Measurements from ENCODE around the gene DLEC1.
"Not testable (repeated sequence)": the region's sequence is repeated elsewhere in the genome, so short reads cannot be mapped to it uniquely, and the experiment has no call there.

DLEC1 gene

GRCh38 chr3:38085311-38085942, 46.4 kb downstream of the DLEC1 start:
- TF ChIP-seq POLR2A (IDR thresholded peaks at IDR 0.05; ENCODE audit: low read depth, low read length) (no peak), TAF1 (IDR thresholded peaks at IDR 0.05; ENCODE audit: borderline replicate concordance, low read depth, low read length) (no peak), POLR2AphosphoS5 (IDR thresholded peaks at IDR 0.05; ENCODE audit: low read depth, low read length) (no peak)
- DNase-seq (ENCODE audit: insufficient read length) (no peak), FAIRE-seq (no peak)

- FAIRE-seq (no peak), DNase-seq (ENCODE audit: insufficient read length) (no peak)
- TF ChIP-seq TAF1 (IDR thresholded peaks at IDR 0.05; ENCODE audit: borderline replicate concordance, low read depth, low read length): no peak
- TF ChIP-seq POLR2AphosphoS5 (IDR thresholded peaks at IDR 0.05; ENCODE audit: low read depth, low read length): no peak
- TF ChIP-seq POLR2A (IDR thresholded peaks at IDR 0.05; ENCODE audit: low read depth, low read length): no peak
Observed at GRCh38 chr3:38085943-38086324, 46.9 kb downstream of the DLEC1 start.

DNA sequence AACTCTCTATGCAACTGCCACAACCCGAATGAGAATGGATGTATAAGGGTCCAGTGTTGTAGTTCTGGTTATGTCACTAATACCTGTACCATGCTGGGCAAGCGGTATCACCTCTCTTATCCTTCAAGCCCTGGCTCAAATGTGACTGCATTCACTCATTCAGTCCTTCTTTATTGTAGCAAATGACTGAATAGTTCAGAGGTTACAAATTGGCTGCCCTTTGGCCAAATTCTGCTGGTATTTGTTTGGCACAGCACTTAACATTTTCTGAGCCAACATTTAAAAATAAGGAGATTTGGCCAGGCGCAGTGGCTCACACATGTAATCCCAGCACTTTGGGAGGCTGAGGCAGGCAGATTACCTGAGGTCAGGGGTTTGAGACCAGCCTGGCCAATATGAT, 47.5 kb downstream of the DLEC1 start:
- TF ChIP-seq POLR2A (IDR thresholded peaks at IDR 0.05; ENCODE audit: low read depth, low read length): no peak
- no peak for TF ChIP-seq POLR2AphosphoS5 (IDR thresholded peaks at IDR 0.05; ENCODE audit: low read depth, low read length)
- no peak for TF ChIP-seq TAF1 (IDR thresholded peaks at IDR 0.05; ENCODE audit: borderline replicate concordance, low read depth, low read length)
- no peak for DNase-seq (ENCODE audit: insufficient read length)
- no peak for FAIRE-seq

- not testable (repeated sequence) for DNase-seq (ENCODE audit: insufficient read length); FAIRE-seq
Observed at GRCh38 chr3:38087278-38087677, 48.3 kb downstream of the DLEC1 start.

- FAIRE-seq: no peak
- TF ChIP-seq POLR2A (IDR thresholded peaks at IDR 0.05; ENCODE audit: low read depth, low read length): no peak
- no peak for TF ChIP-seq TAF1 (IDR thresholded peaks at IDR 0.05; ENCODE audit: borderline replicate concordance, low read depth, low read length)
- no peak for TF ChIP-seq POLR2AphosphoS5 (IDR thresholded peaks at IDR 0.05; ENCODE audit: low read depth, low read length)
Observed at GRCh38 chr3:38088126-38089078, 49.4 kb downstream of the DLEC1 start.

DNA sequence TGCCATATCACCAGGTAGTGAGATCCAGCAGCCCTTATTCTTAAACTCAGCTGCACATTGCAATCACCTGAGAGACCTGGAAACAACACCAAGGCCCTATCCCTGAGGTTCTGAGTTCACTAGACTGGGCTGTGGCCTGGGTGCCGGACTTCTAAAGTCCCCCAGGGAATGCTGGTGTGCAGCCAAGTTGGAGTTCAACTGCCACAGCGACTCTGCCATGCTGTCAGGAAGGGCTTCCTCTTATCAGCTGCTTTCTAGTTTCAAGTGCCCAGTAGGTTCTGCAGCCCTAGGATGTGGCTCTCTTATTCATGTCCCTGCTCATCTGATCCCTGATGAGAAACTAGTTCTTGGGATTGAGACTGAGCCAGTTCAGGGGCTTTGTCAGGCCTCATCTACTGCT, 50.2 kb downstream of the DLEC1 start:
- TF ChIP-seq TAF1 (IDR thresholded peaks at IDR 0.05; ENCODE audit: borderline replicate concordance, low read depth, low read length) (no peak), POLR2AphosphoS5 (IDR thresholded peaks at IDR 0.05; ENCODE audit: low read depth, low read length) (no peak), POLR2A (IDR thresholded peaks at IDR 0.05; ENCODE audit: low read depth, low read length) (no peak)
- DNase-seq (ENCODE audit: insufficient read length) (no peak), FAIRE-seq (no peak)

More at GRCh38 chr3:38088126-38089078, 49.4 kb downstream of the DLEC1 start:
- DNase-seq (ENCODE audit: insufficient read length): no peak

DNA sequence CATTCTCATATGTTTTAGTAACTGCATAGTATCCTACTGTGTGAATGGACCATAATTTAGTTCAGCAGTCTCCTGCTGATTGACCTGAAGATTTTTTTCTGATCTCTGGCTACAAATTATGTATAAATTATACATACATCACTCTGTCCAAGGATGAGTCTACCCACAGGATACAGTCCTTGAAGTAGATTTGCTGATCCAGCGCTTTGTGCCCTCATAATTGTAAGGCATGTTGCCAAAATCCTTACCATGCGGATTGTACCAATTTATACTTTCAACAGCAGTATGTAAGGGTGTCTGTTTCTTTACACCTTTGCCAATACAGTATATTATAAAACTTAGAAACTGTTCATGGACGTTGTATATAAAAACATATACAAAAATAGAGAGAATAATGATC, 51.4 kb downstream of the DLEC1 start:
- no peak for FAIRE-seq
- TF ChIP-seq POLR2AphosphoS5 (IDR thresholded peaks at IDR 0.05; ENCODE audit: low read depth, low read length) (no peak), POLR2A (IDR thresholded peaks at IDR 0.05; ENCODE audit: low read depth, low read length) (no peak), TAF1 (IDR thresholded peaks at IDR 0.05; ENCODE audit: borderline replicate concordance, low read depth, low read length) (no peak)

DNA sequence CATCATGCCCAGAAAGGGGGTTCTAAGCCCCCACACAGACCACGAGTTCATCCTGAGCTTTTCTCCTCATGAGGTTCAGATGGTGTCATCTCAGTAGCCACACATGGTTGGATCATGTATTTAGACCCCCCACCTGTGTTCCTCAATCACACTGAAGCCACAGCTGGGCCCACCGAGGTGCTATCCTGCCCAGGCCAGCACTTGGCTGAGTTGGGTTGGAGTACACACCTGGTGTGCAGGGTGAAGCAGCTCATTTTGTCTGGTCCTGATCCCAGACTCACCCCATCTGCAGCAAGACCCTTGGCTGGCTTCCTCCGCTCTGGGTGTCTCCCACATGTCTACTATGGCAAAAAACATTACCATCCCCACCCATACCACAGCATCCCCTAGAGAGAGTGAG, 56.0 kb downstream of the DLEC1 start:
- no peak for DNase-seq (ENCODE audit: insufficient read length)
- FAIRE-seq: no peak
- no peak for TF ChIP-seq TAF1 (IDR thresholded peaks at IDR 0.05; ENCODE audit: borderline replicate concordance, low read depth, low read length)
- TF ChIP-seq POLR2A (IDR thresholded peaks at IDR 0.05; ENCODE audit: low read depth, low read length): no peak
- no peak for TF ChIP-seq POLR2AphosphoS5 (IDR thresholded peaks at IDR 0.05; ENCODE audit: low read depth, low read length)

More for the DNA sequence above, 51.4 kb downstream of the DLEC1 start:
- DNase-seq (ENCODE audit: insufficient read length): no peak

- DNase-seq (ENCODE audit: insufficient read length) (no peak), FAIRE-seq (no peak)
- TF ChIP-seq POLR2AphosphoS5 (IDR thresholded peaks at IDR 0.05; ENCODE audit: low read depth, low read length) (no peak), TAF1 (IDR thresholded peaks at IDR 0.05; ENCODE audit: borderline replicate concordance, low read depth, low read length) (no peak), POLR2A (IDR thresholded peaks at IDR 0.05; ENCODE audit: low read depth, low read length) (no peak)
Observed at GRCh38 chr3:38095669-38096483, 56.9 kb downstream of the DLEC1 start.

DNA sequence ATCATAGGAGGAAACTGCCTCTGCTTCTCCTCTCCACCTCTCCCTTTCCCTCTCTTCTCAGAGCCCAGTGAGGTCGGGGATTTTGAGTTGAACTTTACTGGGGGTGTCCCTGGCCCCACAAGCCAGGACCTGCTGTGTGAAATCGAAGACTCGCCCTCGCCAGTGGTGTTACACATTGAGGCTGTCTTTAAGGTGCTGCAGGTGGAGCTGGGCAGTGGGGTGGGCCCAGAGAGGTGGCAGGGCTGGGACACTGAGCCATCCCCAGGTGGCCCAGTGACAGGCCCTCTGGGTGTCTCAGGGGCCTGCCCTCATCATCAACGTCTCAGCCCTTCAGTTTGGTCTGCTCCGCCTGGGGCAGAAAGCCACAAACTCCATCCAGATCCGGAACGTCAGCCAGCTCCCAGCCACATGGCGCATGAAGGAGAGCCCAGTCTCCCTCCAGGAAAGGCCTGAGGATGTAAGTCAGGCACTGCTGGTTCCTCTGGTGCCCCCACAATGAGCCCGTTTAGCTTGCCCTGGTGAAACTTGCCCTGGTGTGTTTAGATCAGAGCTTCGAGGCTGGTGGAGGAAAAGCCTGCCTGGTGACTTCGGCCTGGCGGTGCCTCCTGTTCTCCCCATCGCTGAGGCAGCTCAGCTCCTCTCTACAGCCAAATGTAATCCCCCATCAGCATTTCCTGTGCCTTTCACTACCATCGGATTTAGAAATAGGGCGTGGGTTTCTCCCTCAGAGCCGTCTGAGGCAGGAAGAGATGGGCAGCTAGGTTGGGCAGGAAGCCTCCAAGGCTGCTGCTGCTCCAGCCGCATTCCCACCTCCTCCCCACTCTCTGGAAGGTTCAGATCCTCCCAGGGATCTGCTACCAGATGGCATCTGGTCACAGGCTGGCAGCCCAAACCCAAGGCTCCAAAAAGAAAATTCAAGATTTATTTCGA, 58.7 kb downstream of the DLEC1 start:
- DNase-seq (ENCODE audit: insufficient read length) (no peak), FAIRE-seq (no peak)
- TF ChIP-seq POLR2AphosphoS5 (IDR thresholded peaks at IDR 0.05; ENCODE audit: low read depth, low read length) (no peak), TAF1 (IDR thresholded peaks at IDR 0.05; ENCODE audit: borderline replicate concordance, low read depth, low read length) (no peak), POLR2A (IDR thresholded peaks at IDR 0.05; ENCODE audit: low read depth, low read length) (no peak)

Data from GM12892 (cell line).